GM19395 (cell line): ENCODE measurements around the gene PRR35.
"Not testable (repeated sequence)": the region's sequence is repeated elsewhere in the genome, so short reads cannot be mapped to it uniquely, and the experiment has no call there.

Experiments
- ATAC-seq: cut with Tn5 transposase; IDR thresholded peaks from one replicate; pipeline ENCODE4 v1.9.1; 2021; ENCODE audit warnings: mild to moderate bottlenecking, moderate library complexity; ENCODE audit not compliant: unreplicated experiment

The PRR35 gene

GRCh38 chr16:591892-592517 is 31.8 kb downstream of the PRR35 start:
- ATAC-seq = no peak

- no peak for ATAC-seq
These were observed 32.5 kb downstream of the PRR35 start for GRCh38 chr16:592518-593306.

- ATAC-seq = no peak
These were observed 33.2 kb downstream of the PRR35 start for GRCh38 chr16:593406-593805.

GRCh38 chr16:593807-594206 is 33.6 kb downstream of the PRR35 start:
- no peak for ATAC-seq

- ATAC-seq = no peak
These were observed 34.9 kb downstream of the PRR35 start for GRCh38 chr16:595094-595528.

GRCh38 chr16:595942-596735 is 35.9 kb downstream of the PRR35 start:
- ATAC-seq = no peak

- ATAC-seq = no peak
These were observed 36.5 kb downstream of the PRR35 start for GRCh38 chr16:596736-597060.

- not testable (repeated sequence) for ATAC-seq
These were observed 37.5 kb downstream of the PRR35 start for GRCh38 chr16:597655-598054.

- no peak for ATAC-seq
These were observed 38.9 kb downstream of the PRR35 start for GRCh38 chr16:598823-599739.

- ATAC-seq = no peak
These were observed 40.6 kb downstream of the PRR35 start for GRCh38 chr16:600781-601180.

- ATAC-seq = no peak
These were observed 43.7 kb downstream of the PRR35 start for GRCh38 chr16:603933-604332.

GRCh38 chr16:606656-607307 is 46.6 kb downstream of the PRR35 start:
- no peak for ATAC-seq

GRCh38 chr16:608019-608418 is 47.8 kb downstream of the PRR35 start:
- no peak for ATAC-seq

GRCh38 chr16:609316-609715 is 49.1 kb downstream of the PRR35 start:
- ATAC-seq = no peak

GRCh38 chr16:609984-610383 is 49.8 kb downstream of the PRR35 start:
- ATAC-seq = no peak

GRCh38 chr16:610513-611381 is 50.6 kb downstream of the PRR35 start:
- no peak for ATAC-seq

- ATAC-seq = no peak
These were observed 54.9 kb downstream of the PRR35 start for GRCh38 chr16:615122-615521.
